ENCODE results near the gene AOPEP.
"Not testable (repeated sequence)": the region's sequence is repeated elsewhere in the genome, so short reads cannot be mapped to it uniquely, and the experiment has no call there.

AOPEP gene

GRCh38 chr9:94961870-94962269, 235.4 kb downstream of the AOPEP start:
- no peak for TF ChIP-seq CTCF (IDR thresholded peaks at IDR 0.05; ENCODE audit: insufficient read depth, low read length, poor library complexity, severe bottlenecking)
- no peak for DNase-seq (ENCODE audit: extremely low read depth, insufficient read length)
- Histone ChIP-seq H3K27me3 (replicated peaks; ENCODE audit: control insufficient read depth, insufficient read depth, low read length) (no peaks in the 10 kb centered on the region), H3K4me3 (replicated peaks; ENCODE audit: low read depth, low read length) (no peak overlapping the region), H3K36me3 (ENCODE audit: control insufficient read depth, insufficient read depth, low read length) (no peaks in the 10 kb centered on the region)

- not testable (repeated sequence) for H3K27me3 ChIP-seq (replicated peaks; ENCODE audit: control insufficient read depth, insufficient read depth, low read length); H3K4me3 ChIP-seq (replicated peaks; ENCODE audit: low read depth, low read length); H3K36me3 ChIP-seq (ENCODE audit: control insufficient read depth, insufficient read depth, low read length); DNase-seq (ENCODE audit: extremely low read depth, insufficient read length)
These were observed 239.1 kb downstream of the AOPEP start for GRCh38 chr9:94965631-94966030.

GRCh38 chr9:94966046-94966445, 239.5 kb downstream of the AOPEP start:
- H3K36me3 ChIP-seq (ENCODE audit: control insufficient read depth, insufficient read depth, low read length); H3K4me3 ChIP-seq (replicated peaks; ENCODE audit: low read depth, low read length); DNase-seq (ENCODE audit: extremely low read depth, insufficient read length); H3K27me3 ChIP-seq (replicated peaks; ENCODE audit: control insufficient read depth, insufficient read depth, low read length): not testable (repeated sequence)

- TF ChIP-seq CTCF (IDR thresholded peaks at IDR 0.05; ENCODE audit: insufficient read depth, low read length, poor library complexity, severe bottlenecking), result no peak
- no peak for DNase-seq (ENCODE audit: extremely low read depth, insufficient read length)
- H3K27me3 ChIP-seq (replicated peaks; ENCODE audit: control insufficient read depth, insufficient read depth, low read length), result no peaks in the 10 kb centered on the region
- H3K4me3 ChIP-seq (replicated peaks; ENCODE audit: low read depth, low read length), result no peak overlapping the region
- no peaks in the 10 kb centered on the region for H3K36me3 ChIP-seq (ENCODE audit: control insufficient read depth, insufficient read depth, low read length)
These were observed 241.0 kb downstream of the AOPEP start for GRCh38 chr9:94967482-94967881.

GRCh38 chr9:94971378-94972131, 245.1 kb downstream of the AOPEP start:
- no peak for DNase-seq (ENCODE audit: extremely low read depth, insufficient read length)

GRCh38 chr9:94973451-94973941, 247.0 kb downstream of the AOPEP start:
- H3K27me3 ChIP-seq (replicated peaks; ENCODE audit: control insufficient read depth, insufficient read depth, low read length), result no peaks in the 10 kb centered on the region
- no peaks in the 10 kb centered on the region; the same call in 1 of the 2 replicates for H3K36me3 ChIP-seq (ENCODE audit: control insufficient read depth, insufficient read depth, low read length)
- DNase-seq (ENCODE audit: extremely low read depth, insufficient read length), result no peak
- H3K4me3 ChIP-seq (replicated peaks; ENCODE audit: low read depth, low read length), result no peak overlapping the region
- TF ChIP-seq CTCF (IDR thresholded peaks at IDR 0.05; ENCODE audit: insufficient read depth, low read length, poor library complexity, severe bottlenecking), result no peak

More at GRCh38 chr9:94971378-94972131, 245.1 kb downstream of the AOPEP start:
- Histone ChIP-seq H3K4me3 (replicated peaks; ENCODE audit: low read depth, low read length) (no peak overlapping the region), H3K36me3 (ENCODE audit: control insufficient read depth, insufficient read depth, low read length) (no peaks in the 10 kb centered on the region), H3K27me3 (replicated peaks; ENCODE audit: control insufficient read depth, insufficient read depth, low read length) (no peaks in the 10 kb centered on the region)
- TF ChIP-seq CTCF (IDR thresholded peaks at IDR 0.05; ENCODE audit: insufficient read depth, low read length, poor library complexity, severe bottlenecking), result no peak

Measured in GM06990 (cell line).